Coronary artery (tissue), 2 donors: ENCODE results near the gene RAD50.
"Not testable (repeated sequence)": the region's sequence is repeated elsewhere in the genome, so short reads cannot be mapped to it uniquely, and the experiment has no call there.

Source experiments
- DNase-seq: peaks from one replicate; pipeline ENCODE4 v3.0.0-alpha.2; 2017; ENCODE audit warnings: low spot score
- H3K27ac ChIP-seq, 2 donors: fragments of 200-600 bp; sonication (generic); one replicate each; pipeline ENCODE4 v1.5.1; 2016 to 2019
- H3K4me3 ChIP-seq: fragments of 200-600 bp; sonication (generic); 2 replicates; pipeline ENCODE4 v1.5.1; 2016; ENCODE audit warnings: mild to moderate bottlenecking, moderate library complexity
- CTCF ChIP-seq: fragments of 200-600 bp; sonication (generic); IDR thresholded peaks from one replicate; pipeline ENCODE4 v1.5.1; 2019; ENCODE audit warnings: antibody characterized with exemption

Gene RAD50

GRCh38 chr5:132612846-132613245 is 56.1 kb downstream of the RAD50 start:
- no peak overlapping the region for H3K27ac ChIP-seq
- no peak for TF ChIP-seq CTCF

GRCh38 chr5:132621699-132622098 is 64.9 kb downstream of the RAD50 start:
- no peak for DNase-seq
- H3K27ac ChIP-seq, result no peak overlapping the region
- TF ChIP-seq CTCF, result no peak
- no peak overlapping the region for H3K4me3 ChIP-seq

More at GRCh38 chr5:132612846-132613245, 56.1 kb downstream of the RAD50 start:
- DNase-seq, result no peak
- H3K4me3 ChIP-seq, result no peak overlapping the region

GRCh38 chr5:132622608-132623007 is 65.8 kb downstream of the RAD50 start:
- Histone ChIP-seq H3K4me3 (no peak overlapping the region), H3K27ac (no peak overlapping the region)
- TF ChIP-seq CTCF, result no peak
- DNase-seq, result no peak

GRCh38 chr5:132627470-132627869 is 70.7 kb downstream of the RAD50 start:
- no peak for TF ChIP-seq CTCF
- Histone ChIP-seq H3K4me3 (no peak overlapping the region), H3K27ac (no peak overlapping the region)
- no peak for DNase-seq

- Histone ChIP-seq H3K27ac (no peak overlapping the region), H3K4me3 (no peak overlapping the region)
- no peak for TF ChIP-seq CTCF
- no peak for DNase-seq
Observed at GRCh38 chr5:132628814-132629213, 72.0 kb downstream of the RAD50 start.

- Histone ChIP-seq H3K27ac (no peak overlapping the region), H3K4me3 (no peak overlapping the region)
- no peak for TF ChIP-seq CTCF
- no peak for DNase-seq
Observed at GRCh38 chr5:132629230-132629944, 72.6 kb downstream of the RAD50 start.

- H3K4me3 ChIP-seq, H3K27ac ChIP-seq, DNase-seq: not testable (repeated sequence)
Observed at GRCh38 chr5:132633587-132633986, 76.8 kb downstream of the RAD50 start.
